ENCODE data around the gene NBAS. TPM values are rescaled to one million over a fixed set of nuclear protein-coding genes. Genes with fewer than 3 reads are reported as not detected.

The NBAS gene
- total and polyA plus RNA-seq, 9 donors: 25.8 to 48.9 (median 43.4) TPM

DNA sequence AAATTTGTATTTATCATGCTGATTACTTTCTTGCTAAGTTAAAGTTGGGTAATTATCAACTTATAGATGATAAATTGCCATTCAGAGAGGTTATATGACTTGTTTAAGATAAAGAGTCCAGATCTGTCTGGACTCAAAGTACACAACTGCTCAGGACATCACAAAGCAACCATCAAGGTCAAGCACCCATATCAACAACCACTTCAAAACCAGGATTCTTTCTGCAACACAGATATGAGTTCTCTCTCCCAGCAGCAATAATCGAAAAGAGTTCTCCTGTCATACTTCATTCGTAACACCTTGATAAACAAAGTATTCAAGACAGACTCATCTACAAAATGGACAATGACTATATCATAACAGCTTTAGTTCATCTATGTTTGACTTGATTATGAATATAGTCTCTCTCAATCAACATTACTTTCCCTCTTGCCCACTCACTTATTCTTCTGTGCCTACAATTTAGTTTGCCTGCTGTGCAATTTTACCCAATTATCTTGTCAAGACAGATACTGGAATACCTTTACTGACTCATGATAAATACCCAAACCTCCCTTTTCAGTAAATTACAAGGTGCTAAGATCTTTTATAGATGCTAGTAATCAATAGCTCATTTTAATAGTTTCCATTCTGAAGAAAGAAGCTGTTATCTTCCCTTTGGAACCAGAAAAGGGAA lies 281.8 kb downstream of the NBAS start:
- intact Hi-C loops (cut with DNase I): no loop called here
- TF ChIP-seq EP300 (IDR thresholded peaks at IDR 0.05) (no peak), POLR2A (IDR thresholded peaks at IDR 0.05) (no peak)
- TF ChIP-seq, protein P1, sequence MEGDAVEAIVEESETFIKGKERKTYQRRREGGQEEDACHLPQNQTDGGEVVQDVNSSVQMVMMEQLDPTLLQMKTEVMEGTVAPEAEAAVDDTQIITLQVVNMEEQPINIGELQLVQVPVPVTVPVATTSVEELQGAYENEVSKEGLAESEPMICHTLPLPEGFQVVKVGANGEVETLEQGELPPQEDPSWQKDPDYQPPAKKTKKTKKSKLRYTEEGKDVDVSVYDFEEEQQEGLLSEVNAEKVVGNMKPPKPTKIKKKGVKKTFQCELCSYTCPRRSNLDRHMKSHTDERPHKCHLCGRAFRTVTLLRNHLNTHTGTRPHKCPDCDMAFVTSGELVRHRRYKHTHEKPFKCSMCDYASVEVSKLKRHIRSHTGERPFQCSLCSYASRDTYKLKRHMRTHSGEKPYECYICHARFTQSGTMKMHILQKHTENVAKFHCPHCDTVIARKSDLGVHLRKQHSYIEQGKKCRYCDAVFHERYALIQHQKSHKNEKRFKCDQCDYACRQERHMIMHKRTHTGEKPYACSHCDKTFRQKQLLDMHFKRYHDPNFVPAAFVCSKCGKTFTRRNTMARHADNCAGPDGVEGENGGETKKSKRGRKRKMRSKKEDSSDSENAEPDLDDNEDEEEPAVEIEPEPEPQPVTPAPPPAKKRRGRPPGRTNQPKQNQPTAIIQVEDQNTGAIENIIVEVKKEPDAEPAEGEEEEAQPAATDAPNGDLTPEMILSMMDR (IDR thresholded peaks at IDR 0.05): no peak
- H3K4me1 ChIP-seq (ENCODE audit: insufficient read depth): no peaks in the 10 kb centered on the region
- DNase-seq: no peak
- H3K27me3 ChIP-seq: no peaks in the 10 kb centered on the region
- H3K4me3 ChIP-seq: no peak overlapping the region
- no peaks in the 10 kb centered on the region for H3K36me3 ChIP-seq
- H3K9me3 ChIP-seq: no peaks in the 10 kb centered on the region
- WGBS, 3 donors: 65 to 74% (median 69%) methylated on average over 2 of the region's 2 CpGs
- H3K27ac ChIP-seq: no peak overlapping the region

GRCh38 chr2:15278296-15278695 lies 282.8 kb downstream of the NBAS start:
- intact Hi-C loops (cut with DNase I): no loop called here
- 85 to 92% (median 86%) methylated on average over 3 of the region's 3 CpGs for WGBS, 3 donors
- no peak overlapping the region for H3K4me3 ChIP-seq
- no peak for TF ChIP-seq POLR2A (IDR thresholded peaks at IDR 0.05)
- no peak for TF ChIP-seq EP300 (IDR thresholded peaks at IDR 0.05)
- TF ChIP-seq, protein P1 (IDR thresholded peaks at IDR 0.05): no peak
- no peak for DNase-seq
- H3K27me3 ChIP-seq: no peaks in the 10 kb centered on the region
- H3K36me3 ChIP-seq: no peaks in the 10 kb centered on the region
- H3K4me1 ChIP-seq (ENCODE audit: insufficient read depth): no peaks in the 10 kb centered on the region
- no peak overlapping the region for H3K27ac ChIP-seq
- H3K9me3 ChIP-seq: no peaks in the 10 kb centered on the region

- DNase-seq: no peak
- Histone ChIP-seq H3K9me3 (no peaks in the 10 kb centered on the region), H3K4me3 (no peak overlapping the region), H3K36me3 (no peaks in the 10 kb centered on the region), H3K27me3 (no peaks in the 10 kb centered on the region), H3K27ac (no peak overlapping the region), H3K4me1 (ENCODE audit: insufficient read depth) (no peaks in the 10 kb centered on the region)
- intact Hi-C loops (cut with DNase I): no loop called here
- TF ChIP-seq EP300 (IDR thresholded peaks at IDR 0.05): no peak
- TF ChIP-seq POLR2A (IDR thresholded peaks at IDR 0.05): no peak
- TF ChIP-seq, protein P1 (IDR thresholded peaks at IDR 0.05): no peak
- WGBS, 3 donors: 96 to 100% (median 96%) methylated on average over 2 of the region's 2 CpGs
Observed at GRCh38 chr2:15275346-15275745, 285.8 kb downstream of the NBAS start.

DNA sequence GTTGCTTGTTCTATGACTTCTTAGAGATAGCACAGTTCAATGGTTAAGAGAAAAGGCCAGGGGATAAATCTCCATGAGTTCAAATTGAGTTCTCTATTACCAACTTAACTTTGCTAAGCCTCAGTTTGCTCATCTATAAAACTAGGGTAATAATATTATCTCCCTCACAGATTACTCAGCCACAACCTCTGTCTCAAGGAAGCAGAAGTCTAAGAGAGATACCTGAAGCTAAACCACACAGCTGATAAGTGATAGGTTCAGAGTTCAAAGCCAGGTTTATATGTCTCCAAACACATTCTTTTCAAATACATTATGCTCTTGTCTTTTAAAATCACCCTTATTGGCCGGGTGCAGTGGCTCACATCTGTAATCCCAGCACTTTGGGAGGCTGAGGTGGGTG lies 287.7 kb downstream of the NBAS start:
- no peaks in the 10 kb centered on the region for H3K36me3 ChIP-seq
- WGBS, 3 donors: 88 to 95% (median 94%) methylated on average over 1 of the region's 1 CpG
- DNase-seq: no peak
- no peak overlapping the region for H3K4me3 ChIP-seq
- intact Hi-C loops (cut with DNase I): no loop called here
- H3K9me3 ChIP-seq: no peaks in the 10 kb centered on the region
- no peaks in the 10 kb centered on the region for H3K4me1 ChIP-seq (ENCODE audit: insufficient read depth)
- H3K27me3 ChIP-seq: no peaks in the 10 kb centered on the region
- TF ChIP-seq POLR2A (IDR thresholded peaks at IDR 0.05): no peak
- no peak overlapping the region for H3K27ac ChIP-seq

- 51 to 71% (median 63%) methylated on average over 4 of the region's 4 CpGs for WGBS, 3 donors
- Histone ChIP-seq H3K9me3 (no peaks in the 10 kb centered on the region), H3K4me1 (ENCODE audit: insufficient read depth) (no peaks in the 10 kb centered on the region), H3K27ac (no peak overlapping the region), H3K36me3 (no peaks in the 10 kb centered on the region), H3K27me3 (no peaks in the 10 kb centered on the region), H3K4me3 (no peak overlapping the region)
- no peak for DNase-seq
- intact Hi-C loops (cut with DNase I): no loop called here
- no peak for TF ChIP-seq EP300 (IDR thresholded peaks at IDR 0.05)
- no peak for TF ChIP-seq POLR2A (IDR thresholded peaks at IDR 0.05)
- TF ChIP-seq, protein P1 (IDR thresholded peaks at IDR 0.05): no peak
Observed at GRCh38 chr2:15272942-15273341, 288.2 kb downstream of the NBAS start.

Data from ovary (tissue), 9 donors.